HepG2 (cell line): ENCODE measurements around the gene PMS1. TPM values are rescaled to one million over a fixed set of nuclear protein-coding genes. Genes with fewer than 3 reads are reported as not detected.

Experiments used
- ATM ChIP-seq: fragments of 450-650 bp; IDR thresholded peaks from 2 replicates; pipeline ENCODE4 v1.7.1; 2017; ENCODE audit warnings: mild to moderate bottlenecking, borderline replicate concordance
- ERF ChIP-seq: IDR thresholded peaks from 2 replicates; pipeline ENCODE4 v1.6.1; 2018; ENCODE audit warnings: missing biosample characterization, missing genetic modification reagents
- FOXA3 ChIP-seq: IDR thresholded peaks from 2 replicates; pipeline ENCODE4 v1.6.1; 2016; ENCODE audit warnings: missing genetic modification reagents, missing compliant biosample characterization
- GFI1 ChIP-seq: sonication (generic); formaldehyde crosslinking; IDR thresholded peaks from 2 replicates; pipeline ENCODE4 v1.5.0; 2020; ENCODE audit warnings: missing genetic modification reagents, mild to moderate bottlenecking, borderline replicate concordance
- KLF12 ChIP-seq: sonication (generic); formaldehyde crosslinking; IDR thresholded peaks from 2 replicates; pipeline ENCODE4 v1.4.0; 2020; ENCODE audit warnings: missing genetic modification reagents, borderline replicate concordance
- MBD4 ChIP-seq: IDR thresholded peaks from 2 replicates; pipeline ENCODE4 v1.6.1; 2012; ENCODE audit warnings: low read length, inconsistent platforms, borderline replicate concordance
- MEIS1 ChIP-seq: sonication (generic); formaldehyde crosslinking; IDR thresholded peaks from 2 replicates; pipeline ENCODE4 v1.9.0; 2021; ENCODE audit warnings: mild to moderate bottlenecking, missing genetic modification reagents, moderate library complexity, borderline replicate concordance
- MXI1 ChIP-seq: IDR thresholded peaks from 3 replicates; pipeline ENCODE4 v1.6.1; 2012; ENCODE audit warnings: low read depth, low read length, inconsistent platforms, borderline replicate concordance
- NCOA1 ChIP-seq: sonication (generic); formaldehyde crosslinking; IDR thresholded peaks from 2 replicates; pipeline ENCODE4 v1.9.0; 2021; ENCODE audit warnings: missing genetic modification reagents
- NFYB ChIP-seq: sonication (generic); formaldehyde crosslinking; IDR thresholded peaks from 2 replicates; pipeline ENCODE4 v1.4.0; 2020; ENCODE audit warnings: missing genetic modification reagents
- SP5 ChIP-seq: IDR thresholded peaks from 2 replicates; pipeline ENCODE4 v1.6.1; 2016; ENCODE audit warnings: low read depth, borderline replicate concordance
- YY1 ChIP-seq: IDR thresholded peaks from 2 replicates; pipeline ENCODE4 v1.6.1; 2011; ENCODE audit warnings: low read length, low read depth, moderate library complexity, mild to moderate bottlenecking; ENCODE audit not compliant: insufficient read depth, insufficient replicate concordance
- ZBTB38 ChIP-seq: sonication (generic); formaldehyde crosslinking; IDR thresholded peaks from 2 replicates; pipeline ENCODE4 v1.5.1; 2020; ENCODE audit warnings: mild to moderate bottlenecking, missing genetic modification reagents
- ZNF24 ChIP-seq: fragments of 450-650 bp; IDR thresholded peaks from 2 replicates; pipeline ENCODE4 v1.6.1; 2017; ENCODE audit warnings: antibody characterized with exemption, mild to moderate bottlenecking
- ZNF256 ChIP-seq: sonication (generic); formaldehyde crosslinking; conservative IDR thresholded peaks from 2 replicates; pipeline ENCODE4 v1.4.0; 2020; ENCODE audit warnings: missing genetic modification reagents
- ZNF264 ChIP-seq: sonication (generic); formaldehyde crosslinking; IDR thresholded peaks from 2 replicates; pipeline ENCODE4 v1.4.0; 2020; ENCODE audit warnings: missing genetic modification reagents
- ZNF30 ChIP-seq: sonication (generic); formaldehyde crosslinking; IDR thresholded peaks from 2 replicates; pipeline ENCODE4 v1.5.0; 2020; ENCODE audit warnings: mild to moderate bottlenecking, missing genetic modification reagents
- ZNF331 ChIP-seq: sonication (generic); formaldehyde crosslinking; IDR thresholded peaks from 2 replicates; pipeline ENCODE4 v1.4.0; 2020; ENCODE audit warnings: missing genetic modification reagents
- ZNF343 ChIP-seq: sonication (generic); formaldehyde crosslinking; IDR thresholded peaks from 2 replicates; pipeline ENCODE4 v1.4.0; 2020; ENCODE audit warnings: mild to moderate bottlenecking, missing genetic modification reagents
- polyA plus RNA-seq, 8 experiments: library from polyadenylated mRNA; depleted of rRNA in 3 of 8; stranded (reverse) in 7 of 8; unstranded in 1 of 8; fragments of >200 nt; fragmentation: Illumina TruSeq in 4 of 8; extraction: Trizol in 4 of 8; gene quantifications; 2 replicates each; pipeline versions ENCODE4 v1.2.1 to v1.2.3, GENCODE V29; 2011 to 2016; ENCODE audit warnings: low read depth in 4 of 8, missing spikeins in 1 of 8, mixed read lengths in 1 of 8; ENCODE audit not compliant: insufficient read depth in 1 of 8
- total RNA-seq, 5 experiments: library from RNA; depleted of rRNA; stranded (reverse); fragments of >200 nt; fragmentation: Illumina TruSeq; extraction: Trizol; gene quantifications; 2 replicates each; pipeline ENCODE4 v1.2.3, GENCODE V29; 2016; ENCODE audit warnings: low read depth in 1 of 5
- TF ChIP-seq, protein P1 (sequence below): sonication (generic); formaldehyde crosslinking; IDR thresholded peaks from 2 replicates; pipeline ENCODE4 v1.5.0; 2020; ENCODE audit warnings: mild to moderate bottlenecking, missing genetic modification reagents
- TF ChIP-seq, protein P2 (sequence below): sonication (generic); formaldehyde crosslinking; IDR thresholded peaks from 2 replicates; pipeline ENCODE4 v1.4.0; 2020; ENCODE audit warnings: missing genetic modification reagents
- TF ChIP-seq, protein P3 (sequence below): sonication (generic); formaldehyde crosslinking; IDR thresholded peaks from 2 replicates; pipeline ENCODE4 v1.5.0; 2020; ENCODE audit warnings: missing genetic modification reagents
- TF ChIP-seq, protein P4 (sequence below): sonication (generic); formaldehyde crosslinking; IDR thresholded peaks from 2 replicates; pipeline ENCODE4 v1.5.0; 2020; ENCODE audit warnings: mild to moderate bottlenecking, missing genetic modification reagents
- TF ChIP-seq, protein P5 (sequence below): sonication (generic); formaldehyde crosslinking; IDR thresholded peaks from 2 replicates; pipeline ENCODE4 v1.9.0; 2021; ENCODE audit warnings: missing genetic modification reagents, mild to moderate bottlenecking, borderline replicate concordance

PMS1 gene
- total and polyA plus RNA-seq, 2 of the 13 experiments (the other 11 are each of a cell fraction or from before 2014, with no cell fraction given), result 14.6 to 39.9 TPM

DNA sequence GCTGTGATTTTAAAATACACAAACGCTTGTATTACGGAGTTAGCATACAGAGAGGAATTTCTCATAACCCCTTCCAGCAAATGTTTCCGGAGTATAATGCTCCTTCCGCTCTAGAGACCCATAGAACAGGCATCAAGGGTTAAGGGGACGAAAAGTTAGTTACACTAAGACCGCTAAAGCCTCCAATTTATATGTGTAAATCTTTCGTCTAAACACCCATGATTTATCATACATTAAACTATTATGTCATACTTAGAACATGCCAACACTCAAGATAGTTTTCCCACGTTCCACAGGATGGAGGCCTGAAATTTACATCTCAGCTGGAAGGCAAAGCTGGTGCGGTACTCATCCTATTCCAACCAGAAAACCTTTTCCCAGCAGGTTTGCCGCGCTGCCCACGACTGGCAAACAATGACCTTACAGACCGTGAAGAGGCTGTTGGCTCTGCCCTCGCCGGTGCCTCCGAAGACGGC lies 761 bp upstream of the PMS1 start (continued):
- TF ChIP-seq, protein P1, sequence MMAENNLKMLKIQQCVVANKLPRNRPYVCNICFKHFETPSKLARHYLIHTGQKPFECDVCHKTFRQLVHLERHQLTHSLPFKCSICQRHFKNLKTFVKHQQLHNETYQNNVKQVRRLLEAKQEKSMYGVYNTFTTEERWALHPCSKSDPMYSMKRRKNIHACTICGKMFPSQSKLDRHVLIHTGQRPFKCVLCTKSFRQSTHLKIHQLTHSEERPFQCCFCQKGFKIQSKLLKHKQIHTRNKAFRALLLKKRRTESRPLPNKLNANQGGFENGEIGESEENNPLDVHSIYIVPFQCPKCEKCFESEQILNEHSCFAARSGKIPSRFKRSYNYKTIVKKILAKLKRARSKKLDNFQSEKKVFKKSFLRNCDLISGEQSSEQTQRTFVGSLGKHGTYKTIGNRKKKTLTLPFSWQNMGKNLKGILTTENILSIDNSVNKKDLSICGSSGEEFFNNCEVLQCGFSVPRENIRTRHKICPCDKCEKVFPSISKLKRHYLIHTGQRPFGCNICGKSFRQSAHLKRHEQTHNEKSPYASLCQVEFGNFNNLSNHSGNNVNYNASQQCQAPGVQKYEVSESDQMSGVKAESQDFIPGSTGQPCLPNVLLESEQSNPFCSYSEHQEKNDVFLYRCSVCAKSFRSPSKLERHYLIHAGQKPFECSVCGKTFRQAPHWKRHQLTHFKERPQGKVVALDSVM (CRISPR knock-in tag), result no peak
- TF ChIP-seq YY1 (no peak), NCOA1 (CRISPR knock-in tag) (no peak), ERF (CRISPR knock-in tag) (no peak), ZNF343 (CRISPR knock-in tag) (no peak), ZNF30 (no peak; the same call in 1 of the 2 replicates), FOXA3 (0 out of 2 replicates have a peak, but pooled peaks have one; percentile 2), ZBTB38 (0 out of 2 replicates have a peak, but pooled peaks have one; percentile 7), GFI1 (CRISPR knock-in tag) (0 out of 2 replicates have a peak, but pooled peaks have one; percentile 64), MXI1 (no peak), ATM (no peak), ZNF264 (CRISPR knock-in tag) (no peak), NFYB (no peak), MEIS1 (CRISPR knock-in tag) (no peak), SP5 (no peak), KLF12 (CRISPR knock-in tag) (no peak), ZNF256 (CRISPR knock-in tag) (no peak), ZNF331 (no peak), MBD4 (no peak), ZNF24 (no peak)
- TF ChIP-seq, protein P2, sequence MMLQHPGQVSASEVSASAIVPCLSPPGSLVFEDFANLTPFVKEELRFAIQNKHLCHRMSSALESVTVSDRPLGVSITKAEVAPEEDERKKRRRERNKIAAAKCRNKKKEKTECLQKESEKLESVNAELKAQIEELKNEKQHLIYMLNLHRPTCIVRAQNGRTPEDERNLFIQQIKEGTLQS (CRISPR knock-in tag), result no peak
- TF ChIP-seq, protein P3, sequence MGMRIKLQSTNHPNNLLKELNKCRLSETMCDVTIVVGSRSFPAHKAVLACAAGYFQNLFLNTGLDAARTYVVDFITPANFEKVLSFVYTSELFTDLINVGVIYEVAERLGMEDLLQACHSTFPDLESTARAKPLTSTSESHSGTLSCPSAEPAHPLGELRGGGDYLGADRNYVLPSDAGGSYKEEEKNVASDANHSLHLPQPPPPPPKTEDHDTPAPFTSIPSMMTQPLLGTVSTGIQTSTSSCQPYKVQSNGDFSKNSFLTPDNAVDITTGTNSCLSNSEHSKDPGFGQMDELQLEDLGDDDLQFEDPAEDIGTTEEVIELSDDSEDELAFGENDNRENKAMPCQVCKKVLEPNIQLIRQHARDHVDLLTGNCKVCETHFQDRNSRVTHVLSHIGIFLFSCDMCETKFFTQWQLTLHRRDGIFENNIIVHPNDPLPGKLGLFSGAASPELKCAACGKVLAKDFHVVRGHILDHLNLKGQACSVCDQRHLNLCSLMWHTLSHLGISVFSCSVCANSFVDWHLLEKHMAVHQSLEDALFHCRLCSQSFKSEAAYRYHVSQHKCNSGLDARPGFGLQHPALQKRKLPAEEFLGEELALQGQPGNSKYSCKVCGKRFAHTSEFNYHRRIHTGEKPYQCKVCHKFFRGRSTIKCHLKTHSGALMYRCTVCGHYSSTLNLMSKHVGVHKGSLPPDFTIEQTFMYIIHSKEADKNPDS (CRISPR knock-in tag), result peak; percentile 73; the same call in 1 of the 2 replicates
- TF ChIP-seq, protein P4, sequence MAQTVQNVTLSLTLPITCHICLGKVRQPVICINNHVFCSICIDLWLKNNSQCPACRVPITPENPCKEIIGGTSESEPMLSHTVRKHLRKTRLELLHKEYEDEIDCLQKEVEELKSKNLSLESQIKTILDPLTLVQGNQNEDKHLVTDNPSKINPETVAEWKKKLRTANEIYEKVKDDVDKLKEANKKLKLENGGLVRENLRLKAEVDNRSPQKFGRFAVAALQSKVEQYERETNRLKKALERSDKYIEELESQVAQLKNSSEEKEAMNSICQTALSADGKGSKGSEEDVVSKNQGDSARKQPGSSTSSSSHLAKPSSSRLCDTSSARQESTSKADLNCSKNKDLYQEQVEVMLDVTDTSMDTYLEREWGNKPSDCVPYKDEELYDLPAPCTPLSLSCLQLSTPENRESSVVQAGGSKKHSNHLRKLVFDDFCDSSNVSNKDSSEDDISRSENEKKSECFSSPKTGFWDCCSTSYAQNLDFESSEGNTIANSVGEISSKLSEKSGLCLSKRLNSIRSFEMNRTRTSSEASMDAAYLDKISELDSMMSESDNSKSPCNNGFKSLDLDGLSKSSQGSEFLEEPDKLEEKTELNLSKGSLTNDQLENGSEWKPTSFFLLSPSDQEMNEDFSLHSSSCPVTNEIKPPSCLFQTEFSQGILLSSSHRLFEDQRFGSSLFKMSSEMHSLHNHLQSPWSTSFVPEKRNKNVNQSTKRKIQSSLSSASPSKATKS (CRISPR knock-in tag), result peak; percentile 96; the same call in 1 of the 2 replicates
- TF ChIP-seq, protein P5, sequence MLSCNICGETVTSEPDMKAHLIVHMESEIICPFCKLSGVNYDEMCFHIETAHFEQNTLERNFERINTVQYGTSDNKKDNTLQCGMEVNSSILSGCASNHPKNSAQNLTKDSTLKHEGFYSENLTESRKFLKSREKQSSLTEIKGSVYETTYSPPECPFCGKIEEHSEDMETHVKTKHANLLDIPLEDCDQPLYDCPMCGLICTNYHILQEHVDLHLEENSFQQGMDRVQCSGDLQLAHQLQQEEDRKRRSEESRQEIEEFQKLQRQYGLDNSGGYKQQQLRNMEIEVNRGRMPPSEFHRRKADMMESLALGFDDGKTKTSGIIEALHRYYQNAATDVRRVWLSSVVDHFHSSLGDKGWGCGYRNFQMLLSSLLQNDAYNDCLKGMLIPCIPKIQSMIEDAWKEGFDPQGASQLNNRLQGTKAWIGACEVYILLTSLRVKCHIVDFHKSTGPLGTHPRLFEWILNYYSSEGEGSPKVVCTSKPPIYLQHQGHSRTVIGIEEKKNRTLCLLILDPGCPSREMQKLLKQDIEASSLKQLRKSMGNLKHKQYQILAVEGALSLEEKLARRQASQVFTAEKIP (CRISPR knock-in tag), result no peak
